Neural progenitor cell (in vitro differentiated cells): Measurements from ENCODE around the gene HDLBP. TPM values are rescaled to one million over a fixed set of nuclear protein-coding genes. Genes with fewer than 3 reads are reported as not detected.

ENCODE experiments used
- DNase-seq: peaks from one replicate; pipeline ENCODE4 v3.0.0-alpha.2; 2016; ENCODE audit warnings: low spot score
- H2AFZ ChIP-seq: fragments of 200-600 bp; sonication (generic); replicated peaks from 2 replicates; pipeline ENCODE4 v1.6.1; 2016; ENCODE audit warnings: antibody characterized with exemption
- H3F3A ChIP-seq: fragments of 200-600 bp; sonication (generic); 2 replicates; pipeline ENCODE4 v1.6.1; 2016; ENCODE audit warnings: antibody characterized with exemption, low read depth
- H3K27ac ChIP-seq: fragments of 200-600 bp; sonication (generic); 2 replicates; pipeline ENCODE4 v1.5.1; 2016; ENCODE audit warnings: mild to moderate bottlenecking
- H3K27me3 ChIP-seq: fragments of 200-600 bp; sonication (generic); 2 replicates; pipeline ENCODE4 v1.6.1; 2016; ENCODE audit warnings: mild to moderate bottlenecking, moderate library complexity
- H3K36me3 ChIP-seq: fragments of 200-600 bp; sonication (generic); 2 replicates; pipeline ENCODE4 v1.5.1; 2016
- H3K4me1 ChIP-seq: fragments of 200-600 bp; sonication (generic); 2 replicates; pipeline ENCODE4 v1.6.1; 2016; ENCODE audit warnings: mixed run types
- H3K4me2 ChIP-seq: fragments of 200-600 bp; sonication (generic); 2 replicates; pipeline ENCODE4 v1.6.1; 2016
- H3K4me3 ChIP-seq: fragments of 200-600 bp; sonication (generic); 2 replicates; pipeline ENCODE4 v1.5.1; 2016
- H3K79me2 ChIP-seq: fragments of 200-600 bp; sonication (generic); 2 replicates; pipeline ENCODE4 v1.6.1; 2016; ENCODE audit warnings: low read depth
- H3K9ac ChIP-seq: fragments of 200-600 bp; sonication (generic); 2 replicates; pipeline ENCODE4 v1.6.1; 2016
- H3K9me3 ChIP-seq: fragments of 200-600 bp; sonication (generic); 2 replicates; pipeline ENCODE4 v1.5.1; 2016; ENCODE audit warnings: low read depth
- H4K20me1 ChIP-seq: fragments of 200-600 bp; sonication (generic); 2 replicates; pipeline ENCODE4 v1.6.1; 2016; ENCODE audit warnings: low read depth
- H3K27ac Mint-ChIP-seq: 3 replicates; pipeline ENCODE4 v1.8.0; 2021; ENCODE audit warnings: mixed read lengths
- H3K27me3 Mint-ChIP-seq: 2 replicates; pipeline ENCODE4 v1.8.0; 2022; ENCODE audit warnings: low read depth, mild to moderate bottlenecking, inconsistent platforms, moderate library complexity, mixed read lengths; ENCODE audit not compliant: insufficient read depth
- H3K36me3 Mint-ChIP-seq: 3 replicates; pipeline ENCODE4 v1.8.0; 2021; ENCODE audit warnings: mixed read lengths
- H3K4me1 Mint-ChIP-seq: 3 replicates; pipeline ENCODE4 v1.8.0; 2021; ENCODE audit warnings: mixed read lengths
- H3K4me3 Mint-ChIP-seq: 3 replicates; pipeline ENCODE4 v1.8.0; 2021; ENCODE audit warnings: mild to moderate bottlenecking, moderate library complexity, mixed read lengths
- H3K9me3 Mint-ChIP-seq: 3 replicates; pipeline ENCODE4 v1.8.0; 2020; ENCODE audit warnings: mixed read lengths
- CTCF ChIP-seq: fragments of 200-600 bp; sonication (generic); IDR thresholded peaks from 2 replicates; pipeline ENCODE4 v1.5.1; 2017; ENCODE audit warnings: antibody characterized with exemption, mild to moderate bottlenecking
- EZH2 ChIP-seq: fragments of 200-600 bp; sonication (generic); IDR thresholded peaks from 2 replicates; pipeline ENCODE4 v1.6.1; 2017; ENCODE audit warnings: antibody characterized with exemption, mild to moderate bottlenecking, moderate library complexity
- EZH2phosphoT487 ChIP-seq: fragments of 200-600 bp; sonication (generic); IDR thresholded peaks from 2 replicates; pipeline ENCODE4 v1.6.1; 2017; ENCODE audit warnings: antibody characterized with exemption
- total RNA-seq: library from RNA; depleted of rRNA; stranded (reverse); fragments of >200 nt; gene quantifications from 2 replicates; pipeline ENCODE4 v1.2.3, GENCODE V29; 2015; ENCODE audit warnings: low replicate concordance

HDLBP gene
- total RNA-seq, 1 donor from 2014 or later, result 251 TPM

DNA sequence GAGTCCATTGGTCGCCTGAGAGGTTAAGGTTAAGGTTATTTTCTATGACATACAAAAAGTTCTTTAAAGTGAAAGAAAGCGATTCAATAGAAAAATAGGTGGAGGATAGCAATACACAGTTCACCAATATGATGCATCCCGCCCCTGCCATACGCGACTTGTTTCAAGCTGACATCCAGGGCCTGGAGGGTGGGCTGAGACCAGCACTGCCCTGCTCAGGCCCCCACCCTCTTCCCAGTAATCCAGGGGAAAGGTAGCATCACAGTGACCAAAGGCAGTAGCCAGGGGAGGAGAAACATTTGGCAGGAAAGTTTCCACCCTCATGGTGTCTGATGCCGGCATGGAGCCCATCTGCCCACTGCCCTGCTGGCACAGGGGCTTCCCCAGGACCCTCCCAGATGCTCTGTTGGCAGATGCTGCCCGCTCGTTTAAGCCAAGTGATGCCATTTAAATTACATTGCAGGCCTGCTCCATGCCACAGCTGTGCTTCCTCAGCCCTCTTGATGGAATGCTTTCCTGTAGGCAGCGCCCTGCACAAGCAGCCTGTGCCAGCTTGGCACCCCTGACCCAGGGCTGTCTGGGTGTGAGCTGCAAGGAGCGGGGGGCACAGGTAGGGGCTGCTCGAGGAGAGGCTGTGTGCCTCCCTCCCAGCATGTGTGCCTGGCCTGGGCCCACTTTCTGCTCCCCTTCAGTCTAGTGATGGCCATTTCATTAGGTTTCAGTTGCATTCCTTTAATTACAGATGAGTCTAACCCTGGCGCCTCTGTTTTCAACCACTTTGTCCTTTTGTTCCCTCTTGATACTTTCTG, 137.7 kb downstream of the HDLBP start:
- Histone ChIP-seq H3K4me3 (no peak overlapping the region), H3K27me3 (no peaks in the 10 kb centered on the region), H3K27ac (no peak overlapping the region), H4K20me1 (no peaks in the 10 kb centered on the region), H3K79me2 (no peaks in the 10 kb centered on the region), H3F3A (no peaks in the 10 kb centered on the region), H3K9me3 (no peaks in the 10 kb centered on the region), H3K9ac (no peak overlapping the region), H3K4me2 (no peak overlapping the region), H3K4me1 (no peaks in the 10 kb centered on the region), H3K36me3 (no peaks in the 10 kb centered on the region), H2AFZ (no peak overlapping the region)
- no peak overlapping the region for H3K4me3 Mint-ChIP-seq
- peaks cover 8% of the 10 kb centered on the region for H3K4me1 Mint-ChIP-seq
- TF ChIP-seq EZH2, result no peak
- no peak for TF ChIP-seq CTCF
- no peak for TF ChIP-seq EZH2phosphoT487
- H3K9me3 Mint-ChIP-seq, result no peaks in the 10 kb centered on the region
- no peak overlapping the region for H3K27ac Mint-ChIP-seq
- no peak for DNase-seq
- peaks cover 2% of the 10 kb centered on the region for H3K27me3 Mint-ChIP-seq
- H3K36me3 Mint-ChIP-seq, result peaks cover 14% of the 10 kb centered on the region

Other genes starting within 250 kb of the HDLBP start
- gene MTERF4, start 213.4 kb downstream of the HDLBP start, total RNA-seq, result 42.2 and 58.1 TPM in 2 replicates
- gene PASK, start 166.2 kb downstream of the HDLBP start, total RNA-seq, result 20.3 and 35.1 TPM in 2 replicates
- 40.0 and 52.9 TPM in 2 replicates for gene PPP1R7, start 165.2 kb downstream of the HDLBP start, total RNA-seq
- gene ANO7, start 127.0 kb downstream of the HDLBP start, total RNA-seq, result 1.8 TPM in 1 of 2 replicates, not detected in the other
- 452 and 632 TPM in 2 replicates for gene SEPTIN2, start 253 bp upstream of the HDLBP start, total RNA-seq
- 28.6 and 32.3 TPM in 2 replicates for gene FARP2, start 40.6 kb upstream of the HDLBP start, total RNA-seq
- gene STK25, start 192.9 kb upstream of the HDLBP start, total RNA-seq, result 164 and 378 TPM in 2 replicates
- gene BOK, start 243.1 kb upstream of the HDLBP start, total RNA-seq, result 2.0 and 5.5 TPM in 2 replicates